ENCODE measurements around the gene NBL1.

The NBL1 gene

DNA sequence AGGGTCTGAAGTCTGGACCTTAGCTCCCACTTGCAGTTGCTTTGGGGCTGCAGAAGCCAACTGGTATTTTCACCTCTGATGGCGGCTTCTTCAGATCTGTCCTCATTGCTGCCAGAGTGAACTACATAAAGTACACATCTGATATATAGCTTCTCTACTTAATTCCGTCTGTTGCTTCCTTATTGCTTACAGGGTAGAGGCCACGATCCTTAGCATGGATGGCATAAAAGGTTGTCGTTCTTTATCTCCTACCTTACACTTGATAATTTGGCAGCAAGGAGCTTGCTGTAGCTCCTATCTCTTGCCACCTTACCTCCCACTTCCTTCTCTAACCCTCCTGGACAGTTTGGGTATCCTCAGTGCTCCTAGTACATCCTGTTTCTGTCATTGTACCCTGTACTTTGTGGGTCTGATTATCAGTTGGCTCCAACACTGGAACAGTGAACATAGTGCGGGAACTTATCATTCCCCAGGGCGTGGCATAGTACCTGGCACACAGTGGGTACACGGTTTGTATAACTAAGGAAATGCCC, 30.9 kb upstream of the NBL1 start:
- no peak overlapping the region for H3K27ac ChIP-seq (ENCODE audit: low read length, poor library complexity, severe bottlenecking)
- no peak overlapping the region for H2BK5ac ChIP-seq (ENCODE audit: low read depth, low read length, poor library complexity, severe bottlenecking)
- H3K4me1 ChIP-seq (ENCODE audit: control insufficient read depth, insufficient read depth, low read depth, low read length) = peaks cover 11% of the 10 kb centered on the region
- 97% methylated on average over 7 of the region's 7 CpGs for WGBS
- H4K91ac ChIP-seq (ENCODE audit: low read length) = no peak overlapping the region
- H2AK5ac ChIP-seq (ENCODE audit: low read length, severe bottlenecking) = no peak overlapping the region
- no peak overlapping the region for H3K23ac ChIP-seq (ENCODE audit: low read length in 2 of 2)
- no peak overlapping the region for H2AFZ ChIP-seq (ENCODE audit: low read depth, low read length)
- no peak overlapping the region for H2BK120ac ChIP-seq (ENCODE audit: low read depth, low read length)
- H3K9me3 ChIP-seq (ENCODE audit: control insufficient read depth, low read length) = no peaks in the 10 kb centered on the region
- no peak overlapping the region for H3K4me2 ChIP-seq (ENCODE audit: low read length, poor library complexity, severe bottlenecking)
- no peak overlapping the region for H3K18ac ChIP-seq (ENCODE audit: low read depth in 1 of 2, low read length in 2 of 2)
- H3K79me1 ChIP-seq (replicated peaks; ENCODE audit: low read length, poor library complexity, severe bottlenecking) = peaks cover 16% of the 10 kb centered on the region
- H3K4me3 ChIP-seq (ENCODE audit: insufficient read depth in 1 of 2, low read depth in 1 of 2, low read length in 2 of 2) = no peak overlapping the region
- no peak overlapping the region for H4K8ac ChIP-seq (ENCODE audit: low read length)
- no peaks in the 10 kb centered on the region for H3K27me3 ChIP-seq (ENCODE audit: control insufficient read depth in 1 of 2, insufficient read depth in 1 of 2, low read length in 2 of 2)
- no peak overlapping the region for H3K4ac ChIP-seq (ENCODE audit: low read depth in 1 of 2, low read length in 2 of 2)
- no peak overlapping the region for H2BK15ac ChIP-seq (ENCODE audit: low read depth, poor library complexity, severe bottlenecking)
- H3K9ac ChIP-seq (ENCODE audit: low read length) = no peak overlapping the region
- DNase-seq = no peak
- peaks cover 4 to 46% of the 10 kb centered on the region in 2 experiments for H3K36me3 ChIP-seq (ENCODE audit: control insufficient read depth in 1 of 2, insufficient read depth in 2 of 2, low read depth in 1 of 2, low read length in 2 of 2)
- no peak overlapping the region for H2BK12ac ChIP-seq (ENCODE audit: low read length in 2 of 2)
- no peak overlapping the region for H3K14ac ChIP-seq (ENCODE audit: low read length in 2 of 2)

DNA sequence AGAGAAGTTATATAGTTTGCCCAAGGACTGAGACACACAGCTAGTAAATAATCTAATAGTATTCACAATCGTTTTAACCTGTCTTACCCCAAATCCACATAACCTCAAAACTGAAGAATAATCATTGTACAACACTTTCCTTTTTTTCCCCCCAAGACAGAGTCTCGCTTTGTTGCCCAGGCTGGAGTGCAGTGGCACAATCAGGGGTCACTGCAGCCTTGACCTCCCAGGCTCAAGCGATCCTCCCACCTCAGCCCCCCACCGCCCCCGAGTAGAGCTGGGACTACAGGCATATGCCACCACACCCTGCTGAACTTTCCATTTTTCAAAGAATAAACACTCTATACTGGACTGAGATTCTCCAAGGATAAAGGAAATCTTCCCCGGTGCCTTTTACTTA, 28.7 kb upstream of the NBL1 start:
- DNase-seq = no peak
- peaks cover 3 to 56% of the 10 kb centered on the region in 2 experiments for H3K36me3 ChIP-seq (ENCODE audit: control insufficient read depth in 1 of 2, insufficient read depth in 2 of 2, low read depth in 1 of 2, low read length in 2 of 2)
- no peak overlapping the region for H3K4me2 ChIP-seq (ENCODE audit: low read length, poor library complexity, severe bottlenecking)
- H3K23ac ChIP-seq (ENCODE audit: low read length in 2 of 2) = no peak overlapping the region
- H3K4me3 ChIP-seq (ENCODE audit: insufficient read depth in 1 of 2, low read depth in 1 of 2, low read length in 2 of 2) = no peak overlapping the region
- no peak overlapping the region for H3K18ac ChIP-seq (ENCODE audit: low read depth in 1 of 2, low read length in 2 of 2)
- H2BK15ac ChIP-seq (ENCODE audit: low read depth, poor library complexity, severe bottlenecking) = no peak overlapping the region
- no peak overlapping the region for H2AK5ac ChIP-seq (ENCODE audit: low read length, severe bottlenecking)
- no peak overlapping the region for H4K8ac ChIP-seq (ENCODE audit: low read length)
- H3K4me1 ChIP-seq (ENCODE audit: control insufficient read depth, insufficient read depth, low read depth, low read length) = peaks cover 11% of the 10 kb centered on the region
- H3K27ac ChIP-seq (ENCODE audit: low read length, poor library complexity, severe bottlenecking) = no peak overlapping the region
- no peaks in the 10 kb centered on the region for H3K9me3 ChIP-seq (ENCODE audit: control insufficient read depth, low read length)
- H4K91ac ChIP-seq (ENCODE audit: low read length) = no peak overlapping the region
- H2BK120ac ChIP-seq (ENCODE audit: low read depth, low read length) = no peak overlapping the region
- no peak overlapping the region for H2AFZ ChIP-seq (ENCODE audit: low read depth, low read length)
- no peak overlapping the region for H3K9ac ChIP-seq (ENCODE audit: low read length)
- H3K27me3 ChIP-seq (ENCODE audit: control insufficient read depth in 1 of 2, insufficient read depth in 1 of 2, low read length in 2 of 2) = no peaks in the 10 kb centered on the region
- H3K14ac ChIP-seq (ENCODE audit: low read length in 2 of 2) = no peak overlapping the region
- no peak overlapping the region for H2BK5ac ChIP-seq (ENCODE audit: low read depth, low read length, poor library complexity, severe bottlenecking)
- H3K79me1 ChIP-seq (replicated peaks; ENCODE audit: low read length, poor library complexity, severe bottlenecking) = peaks cover 15% of the 10 kb centered on the region
- no peak overlapping the region for H2BK12ac ChIP-seq (ENCODE audit: low read length in 2 of 2)
- no peak overlapping the region for H3K4ac ChIP-seq (ENCODE audit: low read depth in 1 of 2, low read length in 2 of 2)
- WGBS = 94% methylated on average over 5 of the region's 6 CpGs

DNA sequence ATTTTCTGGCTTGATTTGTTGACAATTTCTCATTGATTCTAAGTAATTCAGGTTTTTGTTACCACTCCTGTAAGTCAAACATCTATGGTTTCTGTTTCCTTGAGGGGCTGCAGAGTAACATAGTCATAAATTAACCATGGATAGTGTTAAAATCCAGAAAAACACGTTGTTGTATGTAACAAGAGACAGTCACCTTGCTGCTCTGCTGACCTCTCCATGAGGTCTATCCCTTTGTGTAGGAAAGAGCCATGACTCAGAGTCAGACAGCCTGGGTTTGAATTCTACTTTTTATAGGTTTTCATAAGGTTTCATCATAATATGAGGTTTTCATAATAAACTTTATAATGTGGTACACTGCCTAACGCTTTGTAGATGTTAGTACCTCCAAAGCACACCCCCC, 27.6 kb upstream of the NBL1 start:
- Histone ChIP-seq H3K18ac (ENCODE audit: low read depth in 1 of 2, low read length in 2 of 2) (no peak overlapping the region), H3K4me1 (ENCODE audit: control insufficient read depth, insufficient read depth, low read depth, low read length) (peaks cover 10% of the 10 kb centered on the region), H4K8ac (ENCODE audit: low read length) (no peak overlapping the region), H3K79me1 (replicated peaks; ENCODE audit: low read length, poor library complexity, severe bottlenecking) (peaks cover 15% of the 10 kb centered on the region), H3K4me3 (ENCODE audit: insufficient read depth in 1 of 2, low read depth in 1 of 2, low read length in 2 of 2) (no peak overlapping the region), H2BK120ac (ENCODE audit: low read depth, low read length) (no peak overlapping the region), H3K14ac (ENCODE audit: low read length in 2 of 2) (no peak overlapping the region), H2AK5ac (ENCODE audit: low read length, severe bottlenecking) (no peak overlapping the region), H2BK12ac (ENCODE audit: low read length in 2 of 2) (no peak overlapping the region), H3K4ac (ENCODE audit: low read depth in 1 of 2, low read length in 2 of 2) (no peak overlapping the region), H3K9ac (ENCODE audit: low read length) (peak overlapping the region; percentile 1), H3K4me2 (ENCODE audit: low read length, poor library complexity, severe bottlenecking) (no peak overlapping the region), H2BK15ac (ENCODE audit: low read depth, poor library complexity, severe bottlenecking) (no peak overlapping the region), H3K36me3 (ENCODE audit: control insufficient read depth in 1 of 2, insufficient read depth in 2 of 2, low read depth in 1 of 2, low read length in 2 of 2) (peaks cover 3 to 56% of the 10 kb centered on the region in 2 experiments), H3K27ac (ENCODE audit: low read length, poor library complexity, severe bottlenecking) (peak overlapping the region; percentile 55), H2AFZ (ENCODE audit: low read depth, low read length) (no peak overlapping the region), H3K27me3 (ENCODE audit: control insufficient read depth in 1 of 2, insufficient read depth in 1 of 2, low read length in 2 of 2) (no peaks in the 10 kb centered on the region), H2BK5ac (ENCODE audit: low read depth, low read length, poor library complexity, severe bottlenecking) (no peak overlapping the region), H3K9me3 (ENCODE audit: control insufficient read depth, low read length) (no peaks in the 10 kb centered on the region), H3K23ac (ENCODE audit: low read length in 2 of 2) (no peak overlapping the region), H4K91ac (ENCODE audit: low read length) (no peak overlapping the region)
- WGBS = 89% methylated on average over 1 of the region's 2 CpGs
- DNase-seq = peak; percentile 29

DNA sequence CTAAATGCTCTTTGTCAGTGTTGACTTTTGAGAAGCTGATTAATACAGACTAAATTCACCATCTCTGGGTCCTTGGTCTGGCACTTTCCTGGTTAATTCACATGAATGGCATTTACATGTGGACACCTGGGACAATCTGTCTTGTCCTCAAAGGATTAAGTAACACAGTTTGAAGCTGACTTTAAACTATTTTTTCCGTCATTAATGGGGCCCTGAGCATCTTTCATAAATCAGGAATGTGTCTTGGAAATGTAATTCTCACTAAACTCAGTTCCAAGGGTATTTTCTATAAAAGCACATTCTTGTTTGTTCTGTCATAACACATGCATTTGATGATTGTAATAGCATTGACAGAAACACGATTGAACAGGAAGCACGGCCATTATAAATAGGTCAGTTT, 26.7 kb upstream of the NBL1 start:
- Histone ChIP-seq H2AFZ (ENCODE audit: low read depth, low read length) (no peak overlapping the region), H3K79me1 (replicated peaks; ENCODE audit: low read length, poor library complexity, severe bottlenecking) (peaks cover 15% of the 10 kb centered on the region), H2BK5ac (ENCODE audit: low read depth, low read length, poor library complexity, severe bottlenecking) (no peak overlapping the region), H2BK120ac (ENCODE audit: low read depth, low read length) (no peak overlapping the region), H2BK12ac (ENCODE audit: low read length in 2 of 2) (no peak overlapping the region), H3K4me1 (ENCODE audit: control insufficient read depth, insufficient read depth, low read depth, low read length) (peaks cover 12% of the 10 kb centered on the region), H3K4me2 (ENCODE audit: low read length, poor library complexity, severe bottlenecking) (no peak overlapping the region), H2BK15ac (ENCODE audit: low read depth, poor library complexity, severe bottlenecking) (no peak overlapping the region), H3K18ac (ENCODE audit: low read depth in 1 of 2, low read length in 2 of 2) (no peak overlapping the region), H4K91ac (ENCODE audit: low read length) (no peak overlapping the region), H3K27ac (ENCODE audit: low read length, poor library complexity, severe bottlenecking) (peak overlapping the region; percentile 63), H3K14ac (ENCODE audit: low read length in 2 of 2) (no peak overlapping the region), H3K36me3 (ENCODE audit: control insufficient read depth in 1 of 2, insufficient read depth in 2 of 2, low read depth in 1 of 2, low read length in 2 of 2) (peaks cover 3 to 56% of the 10 kb centered on the region in 2 experiments), H3K4ac (ENCODE audit: low read depth in 1 of 2, low read length in 2 of 2) (no peak overlapping the region), H3K9me3 (ENCODE audit: control insufficient read depth, low read length) (no peaks in the 10 kb centered on the region), H3K9ac (ENCODE audit: low read length) (peak overlapping the region; percentile 1), H2AK5ac (ENCODE audit: low read length, severe bottlenecking) (peak overlapping the region; percentile 64), H3K27me3 (ENCODE audit: control insufficient read depth in 1 of 2, insufficient read depth in 1 of 2, low read length in 2 of 2) (no peaks in the 10 kb centered on the region), H4K8ac (ENCODE audit: low read length) (no peak overlapping the region), H3K23ac (ENCODE audit: low read length in 2 of 2) (no peak overlapping the region), H3K4me3 (ENCODE audit: insufficient read depth in 1 of 2, low read depth in 1 of 2, low read length in 2 of 2) (no peak overlapping the region)
- DNase-seq = no peak
- WGBS = no CpG with 5 or more reads among the region's 3 CpGs
